WTC11 (cell line): Measurements from ENCODE around the gene GJC3. TPM values are rescaled to one million over a fixed set of nuclear protein-coding genes. Genes with fewer than 3 reads are reported as not detected.
A peak's percentile ranks its signal among the peaks of the same experiment; 100 is the strongest.
"Not testable (repeated sequence)": the region's sequence is repeated elsewhere in the genome, so short reads cannot be mapped to it uniquely, and the experiment has no call there.

Source experiments
- ATAC-seq: fragments of 200-7000 bp; cut with Tn5 transposase; 2 replicates; pipeline ENCODE4 v1.10.0; 2021; ENCODE audit warnings: mild to moderate bottlenecking, moderate library complexity
- CTCF ChIA-PET: fragments of 300-600 bp; sonication (Branson Sonifier 250); formaldehyde crosslinking; loops from one replicate; lab custom pipeline; 2021; ENCODE audit warnings: antibody characterized with exemption; lab: Charles Lee
- POLR2A ChIA-PET: fragments of 350-600 bp; sonication (Branson Sonifier 250); formaldehyde crosslinking; loops from one replicate; lab custom pipeline; 2021; ENCODE audit warnings: antibody characterized with exemption; lab: Charles Lee
- DNase-seq: peaks from one replicate; pipeline ENCODE4 v3.0.0; 2021; ENCODE audit warnings: low spot score
- H3K27ac Mint-ChIP-seq: 2 replicates; pipeline ENCODE4 v1.8.0; 2021; ENCODE audit warnings: mixed read lengths
- H3K27me3 Mint-ChIP-seq: 2 replicates; pipeline ENCODE4 v1.8.0; 2021; ENCODE audit warnings: low read depth, mild to moderate bottlenecking, moderate library complexity, mixed read lengths
- H3K36me3 Mint-ChIP-seq: 2 replicates; pipeline ENCODE4 v1.8.0; 2021; ENCODE audit warnings: mixed read lengths
- H3K4me1 Mint-ChIP-seq: 2 replicates; pipeline ENCODE4 v1.8.0; 2022; ENCODE audit warnings: mixed read lengths
- H3K4me3 Mint-ChIP-seq: 2 replicates; pipeline ENCODE4 v1.8.0; 2021; ENCODE audit warnings: mild to moderate bottlenecking, moderate library complexity, mixed read lengths
- H3K9me3 Mint-ChIP-seq: 2 replicates; pipeline ENCODE4 v1.8.0; 2021; ENCODE audit warnings: mixed read lengths
- AR ChIP-seq: fragments of 250-450 bp; sonication (Bioruptor Pico); IDR thresholded peaks from 2 replicates; pipeline ENCODE4 v1.9.0; 2021; ENCODE audit warnings: mild to moderate bottlenecking
- CTCF ChIP-seq: fragments of 200-600 bp; IDR thresholded peaks from 2 replicates; pipeline ENCODE4 v1.8.0; 2022; ENCODE audit warnings: antibody characterized with exemption
- ETV6 ChIP-seq: sonication (generic); formaldehyde crosslinking; IDR thresholded peaks from 2 replicates; pipeline ENCODE4 v1.8.1; 2022; ENCODE audit warnings: mild to moderate bottlenecking, missing genetic modification reagents
- GABPB1 ChIP-seq: sonication (generic); formaldehyde crosslinking; IDR thresholded peaks from 2 replicates; pipeline ENCODE4 v1.8.1; 2023; ENCODE audit warnings: mild to moderate bottlenecking, missing genetic modification reagents
- HMGXB4 ChIP-seq: sonication (generic); formaldehyde crosslinking; IDR thresholded peaks from 2 replicates; pipeline ENCODE4 v1.8.1; 2023; ENCODE audit warnings: mild to moderate bottlenecking, moderate library complexity, missing genetic modification reagents
- IRF1 ChIP-seq: sonication (generic); formaldehyde crosslinking; IDR thresholded peaks from 2 replicates; pipeline ENCODE4 v1.8.0; 2023; ENCODE audit warnings: missing genetic modification reagents
- MAX ChIP-seq: sonication (generic); formaldehyde crosslinking; IDR thresholded peaks from 2 replicates; pipeline ENCODE4 v1.8.0; 2022; ENCODE audit warnings: mild to moderate bottlenecking, missing genetic modification reagents
- RORB ChIP-seq: fragments of 250-450 bp; sonication (Bioruptor Pico); IDR thresholded peaks from 2 replicates; pipeline ENCODE4 v1.9.0; 2021; ENCODE audit warnings: mild to moderate bottlenecking
- TEAD1 ChIP-seq: sonication (generic); formaldehyde crosslinking; IDR thresholded peaks from 2 replicates; pipeline ENCODE4 v1.8.0; 2022; ENCODE audit warnings: mild to moderate bottlenecking, missing genetic modification reagents
- ZNF317 ChIP-seq: sonication (generic); formaldehyde crosslinking; IDR thresholded peaks from 2 replicates; pipeline ENCODE4 v1.8.1; 2023; ENCODE audit warnings: low read depth, mild to moderate bottlenecking, moderate library complexity, missing genetic modification reagents, borderline replicate concordance
- ZNF671 ChIP-seq: fragments of 250-450 bp; sonication (Bioruptor Pico); IDR thresholded peaks from 2 replicates; pipeline ENCODE4 v1.8.0; 2021; ENCODE audit warnings: mild to moderate bottlenecking
- total RNA-seq: library from RNA; stranded (reverse); gene quantifications from 3 replicates; pipeline ENCODE4 v1.2.3, GENCODE V29; 2021

The GJC3 gene
- total RNA-seq, 1 experiment from 2014 or later = 2.9 TPM

- no peak overlapping the region for H3K4me3 Mint-ChIP-seq
- DNase-seq (no peak), ATAC-seq (no peak)
- peaks cover 58% of the 10 kb centered on the region for H3K9me3 Mint-ChIP-seq
- CTCF ChIA-PET = no interaction called here
- TF ChIP-seq HMGXB4 (CRISPR knock-in tag) (no peak), ZNF317 (CRISPR knock-in tag) (peak; percentile 100)
- TF ChIP-seq, all 79 proteins: peak for 1
- peaks cover 60% of the 10 kb centered on the region for H3K36me3 Mint-ChIP-seq
- peaks cover 27% of the 10 kb centered on the region for H3K4me1 Mint-ChIP-seq
- POLR2A ChIA-PET = no interaction called here
- no peak overlapping the region for H3K27ac Mint-ChIP-seq
- H3K27me3 Mint-ChIP-seq = peaks cover 5% of the 10 kb centered on the region; the same call in 1 of the 2 replicates
These were observed 8.9 kb upstream of the GJC3 start for GRCh38 chr7:99938296-99938695.

- H3K27me3 Mint-ChIP-seq, DNase-seq, POLR2A ChIA-PET, ATAC-seq, H3K4me3 Mint-ChIP-seq, H3K27ac Mint-ChIP-seq, CTCF ChIA-PET: not testable (repeated sequence)
- Mint-ChIP-seq H3K36me3 (peaks cover 45% of the 10 kb centered on the region), H3K9me3 (peaks cover 45% of the 10 kb centered on the region), H3K4me1 (peaks cover 25% of the 10 kb centered on the region)
These were observed 5.6 kb upstream of the GJC3 start for GRCh38 chr7:99935009-99935408.

GRCh38 chr7:99930376-99930775, 956 bp upstream of the GJC3 start:
- Mint-ChIP-seq H3K4me3 (peak overlapping the region; percentile 64; the same call in 1 of the 2 replicates), H3K36me3 (peaks cover 10% of the 10 kb centered on the region), H3K4me1 (peaks cover 58% of the 10 kb centered on the region), H3K27ac (no peak overlapping the region), H3K9me3 (peaks cover 18% of the 10 kb centered on the region)
- ATAC-seq (no peak), DNase-seq (no peak)
- POLR2A ChIA-PET = interaction anchor here (1.2 kb wide), 1 partner anchor 14 kb away, joined by 9 read pairs; no protein-coding TSS in a partner anchor
- CTCF ChIA-PET = interaction anchor here (1.6 to 2.2 kb wide), 5 partner anchors 11 to 60 kb away, joined by 3 to 30 read pairs (median 17); partner anchors contain the start of gene TRIM4
- TF ChIP-seq IRF1 (CRISPR knock-in tag) (no peak), TEAD1 (CRISPR knock-in tag) (no peak), GABPB1 (CRISPR knock-in tag) (no peak)
- TF ChIP-seq, all 79 proteins: peak for 0
- peaks cover 14% of the 10 kb centered on the region for H3K27me3 Mint-ChIP-seq

- TF ChIP-seq ZNF671 (CRISPR knock-in tag) = no peak
- TF ChIP-seq ETV6 = 0 out of 2 replicates have a peak, but pooled peaks have one; percentile 26
- no peak for TF ChIP-seq HMGXB4 (CRISPR knock-in tag)
- TF ChIP-seq CTCF = 0 out of 2 replicates have a peak, but pooled peaks have one; percentile 12
- TF ChIP-seq RORB (CRISPR knock-in tag) = no peak
- TF ChIP-seq MAX (CRISPR knock-in tag) = 0 out of 2 replicates have a peak, but pooled peaks have one; percentile 15
- no peak for TF ChIP-seq AR
- TF ChIP-seq, all 79 proteins: peak for 3
- ChIA-PET CTCF (interaction anchor here (0.6 to 2.2 kb wide), 15 partner anchors 10 to 328 kb away, joined by 3 to 30 read pairs (median 7); partner anchors contain the start of genes AZGP1 and TRIM4), POLR2A (interaction anchor here (0.6 to 1.2 kb wide), 2 partner anchors 14 to 57 kb away, joined by 4 to 9 read pairs; no protein-coding TSS in a partner anchor)
- Mint-ChIP-seq H3K27me3 (peaks cover 14% of the 10 kb centered on the region), H3K36me3 (peaks cover 3% of the 10 kb centered on the region), H3K9me3 (peaks cover 13% of the 10 kb centered on the region), H3K4me3 (peak overlapping the region; percentile 64), H3K4me1 (peaks cover 56% of the 10 kb centered on the region), H3K27ac (no peak overlapping the region; the same call in 1 of the 2 replicates)
- ATAC-seq (peak; percentile 13), DNase-seq (no peak)
These were observed 272 bp upstream of the GJC3 start for GRCh38 chr7:99929730-99930053.
